B cell (primary cell): ENCODE data around the gene AGBL4.

Experiments used
- EZH2 ChIP-seq: IDR thresholded peaks from 2 replicates; pipeline ENCODE4 v1.6.1; 2012; ENCODE audit warnings: borderline replicate concordance, low read depth, mild to moderate bottlenecking, moderate library complexity, low read length; ENCODE audit not compliant: insufficient read depth, poor library complexity, severe bottlenecking
- TF ChIP-seq, protein P1 (sequence below): fragments of 200-600 bp; IDR thresholded peaks from one replicate; pipeline ENCODE4 v1.8.0; 2022; ENCODE audit warnings: antibody characterized with exemption, mild to moderate bottlenecking

DNA sequence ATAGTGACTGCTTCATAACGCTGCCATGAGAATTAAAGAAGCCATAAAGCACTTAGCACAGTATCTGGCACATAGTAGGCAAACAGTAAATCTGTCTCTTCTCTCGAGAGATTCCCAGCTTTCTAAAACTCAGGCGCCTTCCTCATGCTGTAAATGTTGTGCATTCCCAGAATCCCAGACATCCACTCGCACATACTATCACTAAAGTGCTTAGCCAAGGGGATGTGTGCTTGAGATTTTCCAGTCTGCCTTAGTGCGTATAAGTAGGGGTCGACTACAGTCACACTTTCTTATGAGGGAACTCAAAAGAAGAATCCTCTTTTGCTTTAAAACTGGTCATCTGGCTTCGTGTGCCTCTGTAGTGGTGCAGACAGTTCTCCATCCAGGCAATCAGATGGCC is 1453.2 kb downstream of the AGBL4 start:
- TF ChIP-seq, protein P1, sequence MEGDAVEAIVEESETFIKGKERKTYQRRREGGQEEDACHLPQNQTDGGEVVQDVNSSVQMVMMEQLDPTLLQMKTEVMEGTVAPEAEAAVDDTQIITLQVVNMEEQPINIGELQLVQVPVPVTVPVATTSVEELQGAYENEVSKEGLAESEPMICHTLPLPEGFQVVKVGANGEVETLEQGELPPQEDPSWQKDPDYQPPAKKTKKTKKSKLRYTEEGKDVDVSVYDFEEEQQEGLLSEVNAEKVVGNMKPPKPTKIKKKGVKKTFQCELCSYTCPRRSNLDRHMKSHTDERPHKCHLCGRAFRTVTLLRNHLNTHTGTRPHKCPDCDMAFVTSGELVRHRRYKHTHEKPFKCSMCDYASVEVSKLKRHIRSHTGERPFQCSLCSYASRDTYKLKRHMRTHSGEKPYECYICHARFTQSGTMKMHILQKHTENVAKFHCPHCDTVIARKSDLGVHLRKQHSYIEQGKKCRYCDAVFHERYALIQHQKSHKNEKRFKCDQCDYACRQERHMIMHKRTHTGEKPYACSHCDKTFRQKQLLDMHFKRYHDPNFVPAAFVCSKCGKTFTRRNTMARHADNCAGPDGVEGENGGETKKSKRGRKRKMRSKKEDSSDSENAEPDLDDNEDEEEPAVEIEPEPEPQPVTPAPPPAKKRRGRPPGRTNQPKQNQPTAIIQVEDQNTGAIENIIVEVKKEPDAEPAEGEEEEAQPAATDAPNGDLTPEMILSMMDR, result no peak
- TF ChIP-seq EZH2, result no peak
